H9 (cell line): ENCODE results near the gene DAB2IP. TPM values are rescaled to one million over a fixed set of nuclear protein-coding genes. Genes with fewer than 3 reads are reported as not detected.

Source experiments
- DNase-seq: peaks from one replicate; pipeline ENCODE4 v3.0.0-alpha.2; 2017
- H2AFZ ChIP-seq: one replicate; pipeline ENCODE4 v1.6.1; 2013; ENCODE audit warnings: mild to moderate bottlenecking, low read length, control low read depth, moderate library complexity
- H2AK5ac ChIP-seq: 2 replicates; pipeline ENCODE4 v1.6.1; 2013; ENCODE audit warnings: low read length, control low read depth, mixed read lengths; ENCODE audit not compliant: insufficient read length
- H2BK120ac ChIP-seq: one replicate; pipeline ENCODE4 v1.6.1; 2013; ENCODE audit warnings: low read depth, mild to moderate bottlenecking, low read length, control low read depth, inconsistent platforms; ENCODE audit not compliant: poor library complexity, severe bottlenecking
- H2BK12ac ChIP-seq: 2 replicates; pipeline ENCODE4 v1.6.1; 2013; ENCODE audit warnings: low read length, control low read depth, mixed read lengths, low read depth; ENCODE audit not compliant: insufficient read length
- H2BK15ac ChIP-seq: 2 replicates; pipeline ENCODE4 v1.6.1; 2013; ENCODE audit warnings: low read depth, low read length, control low read depth
- H2BK20ac ChIP-seq: one replicate; pipeline ENCODE4 v1.6.1; 2013; ENCODE audit warnings: low read depth, mild to moderate bottlenecking, low read length, control low read depth, inconsistent platforms; ENCODE audit not compliant: poor library complexity, severe bottlenecking
- H2BK5ac ChIP-seq: 2 replicates; pipeline ENCODE4 v1.6.1; 2013; ENCODE audit warnings: low read length, control low read depth, mixed read lengths; ENCODE audit not compliant: insufficient read length
- H3K14ac ChIP-seq: 2 replicates; pipeline ENCODE4 v1.6.1; 2013; ENCODE audit warnings: low read length, control low read depth; ENCODE audit not compliant: insufficient read depth
- H3K18ac ChIP-seq: 2 replicates; pipeline ENCODE4 v1.6.1; 2013; ENCODE audit warnings: low read depth, mild to moderate bottlenecking, mixed read lengths, low read length, control low read depth; ENCODE audit not compliant: insufficient read length
- H3K23ac ChIP-seq: 2 replicates; pipeline ENCODE4 v1.6.1; 2013; ENCODE audit warnings: low read length, control low read depth, mixed read lengths, low read depth; ENCODE audit not compliant: insufficient read length
- H3K23me2 ChIP-seq: 2 replicates; pipeline ENCODE4 v1.6.1; 2013; ENCODE audit warnings: low read depth, mild to moderate bottlenecking, mixed read lengths, low read length, control low read depth; ENCODE audit not compliant: insufficient read length, poor library complexity, severe bottlenecking
- H3K27ac ChIP-seq: 2 replicates; pipeline ENCODE4 v1.5.1; 2013; ENCODE audit warnings: low read length, control low read depth, mixed read lengths, low read depth; ENCODE audit not compliant: insufficient read length
- H3K27me3 ChIP-seq: 2 replicates; pipeline ENCODE4 v1.6.1; 2013; ENCODE audit warnings: low read length, control low read depth, inconsistent platforms; ENCODE audit not compliant: insufficient read depth
- H3K4ac ChIP-seq: 2 replicates; pipeline ENCODE4 v1.6.1; 2013; ENCODE audit warnings: low read depth, mild to moderate bottlenecking, control low read depth, inconsistent platforms, low read length, moderate library complexity
- H3K4me1 ChIP-seq: 2 replicates; pipeline ENCODE4 v1.6.1; 2013; ENCODE audit warnings: low read length, control low read depth, inconsistent platforms; ENCODE audit not compliant: insufficient read depth
- H3K4me2 ChIP-seq: 2 replicates; pipeline ENCODE4 v1.6.1; 2013; ENCODE audit warnings: low read length, control low read depth, mixed read lengths; ENCODE audit not compliant: insufficient read length, insufficient read depth
- H3K56ac ChIP-seq: 2 replicates; pipeline ENCODE4 v1.6.1; 2013; ENCODE audit warnings: low read depth, mild to moderate bottlenecking, mixed read lengths, low read length, control low read depth; ENCODE audit not compliant: insufficient read length
- H3K79me1 ChIP-seq: 2 replicates; pipeline ENCODE4 v1.6.1; 2013; ENCODE audit warnings: low read depth, mild to moderate bottlenecking, moderate library complexity, low read length, control low read depth, inconsistent platforms; ENCODE audit not compliant: insufficient read depth, poor library complexity, severe bottlenecking
- H3K79me2 ChIP-seq: 2 replicates; pipeline ENCODE4 v1.6.1; 2013; ENCODE audit warnings: low read length, control low read depth, inconsistent platforms; ENCODE audit not compliant: insufficient read depth
- H3K9ac ChIP-seq: 2 replicates; pipeline ENCODE4 v1.6.1; 2013; ENCODE audit warnings: low read length, control low read depth, mixed read lengths; ENCODE audit not compliant: insufficient read length; ENCODE audit errors: extremely low read depth
- H3K9me3 ChIP-seq: one replicate; pipeline ENCODE4 v1.6.1; 2013; ENCODE audit warnings: low read depth, low read length, inconsistent platforms; ENCODE audit not compliant: control insufficient read depth
- H3T11ph ChIP-seq: one replicate; pipeline ENCODE4 v1.6.1; 2013; ENCODE audit warnings: mild to moderate bottlenecking, low read length, control low read depth, inconsistent platforms
- H4K20me1 ChIP-seq: one replicate; pipeline ENCODE4 v1.6.1; 2013; ENCODE audit not compliant: control insufficient read depth, insufficient read length, insufficient read depth
- H4K5ac ChIP-seq: 2 replicates; pipeline ENCODE4 v1.6.1; 2013; ENCODE audit warnings: low read depth, mild to moderate bottlenecking, mixed read lengths, low read length, control low read depth; ENCODE audit not compliant: insufficient read length
- H4K8ac ChIP-seq: replicated peaks from 2 replicates; pipeline ENCODE4 v1.6.1; 2013; ENCODE audit warnings: low read length, control low read depth, mixed read lengths, low read depth; ENCODE audit not compliant: insufficient read length
- H4K91ac ChIP-seq: 2 replicates; pipeline ENCODE4 v1.6.1; 2013; ENCODE audit warnings: low read depth, mild to moderate bottlenecking, moderate library complexity, mixed read lengths, low read length, control low read depth; ENCODE audit not compliant: insufficient read length
- H3K27ac Mint-ChIP-seq, 3 experiments: 2 replicates in 2 of 3; 3 replicates in 1 of 3; pipeline ENCODE4 v1.8.0; 2020 to 2021; ENCODE audit warnings: mixed read lengths in 3 of 3, mild to moderate bottlenecking in 1 of 3, moderate library complexity in 1 of 3
- H3K27me3 Mint-ChIP-seq: 2 replicates; pipeline ENCODE4 v1.8.0; 2021; ENCODE audit warnings: low read depth, mild to moderate bottlenecking, moderate library complexity, mixed read lengths
- H3K36me3 Mint-ChIP-seq, 3 experiments: 2 replicates in 2 of 3; 3 replicates in 1 of 3; pipeline ENCODE4 v1.8.0; 2020 to 2021; ENCODE audit warnings: low read depth in 3 of 3, mixed read lengths in 3 of 3; ENCODE audit not compliant: insufficient read depth in 1 of 3
- H3K4me1 Mint-ChIP-seq, 2 experiments: 2 replicates each; pipeline ENCODE4 v1.8.0; 2020; ENCODE audit warnings: mixed read lengths in 2 of 2
- H3K4me3 Mint-ChIP-seq, 2 experiments: 2 replicates in 1 of 2; 3 replicates in 1 of 2; pipeline ENCODE4 v1.8.0; 2020 to 2021; ENCODE audit warnings: mild to moderate bottlenecking in 2 of 2, mixed read lengths in 2 of 2, moderate library complexity in 1 of 2
- H3K9me3 Mint-ChIP-seq, 2 experiments: 2 replicates in 1 of 2; 3 replicates in 1 of 2; pipeline ENCODE4 v1.8.0; 2020; ENCODE audit warnings: mild to moderate bottlenecking in 2 of 2, mixed read lengths in 2 of 2, moderate library complexity in 1 of 2
- CTCF ChIP-seq: fragments of 200-600 bp; sonication (generic); conservative IDR thresholded peaks from 3 replicates; pipeline ENCODE4 v1.8.0; 2021; ENCODE audit warnings: antibody characterized with exemption, mild to moderate bottlenecking
- WGBS: extraction: QIAGEN DNeasy Blood & Tissue Kit; methylation state at CpG from one replicate; pipeline ENCODE4 v1.1.7; 2013; ENCODE audit warnings: missing lambda C conversion rate, low lambda C conversion rate, mixed read lengths; ENCODE audit not compliant: insufficient read length; ENCODE audit errors: extremely low coverage; 5-methylcytosine and 5-hydroxymethylcytosine counted together
- total RNA-seq: library from RNA; stranded (reverse); gene quantifications from 2 replicates; pipeline ENCODE4 v1.2.1, GENCODE V29; 2021

The DAB2IP gene
- total RNA-seq, 1 experiment from 2014 or later: 22.6 TPM

GRCh38 chr9:121778252-121779225 is 127.1 kb downstream of the DAB2IP start:
- no CpG with 5 or more reads among the region's 4 CpGs for WGBS
- H3K27me3 ChIP-seq: no peaks in the 10 kb centered on the region

More at GRCh38 chr9:121778252-121779225, 127.1 kb downstream of the DAB2IP start:
- Histone ChIP-seq H4K5ac (no peak overlapping the region), H3K56ac (no peak overlapping the region), H4K91ac (no peak overlapping the region), H3K27ac (no peak overlapping the region), H3K23me2 (no peaks in the 10 kb centered on the region), H4K8ac (no peak overlapping the region), H2BK120ac (no peak overlapping the region), H3K9ac (no peak overlapping the region), H2BK5ac (no peak overlapping the region), H2BK15ac (no peak overlapping the region), H3K79me1 (no peaks in the 10 kb centered on the region), H4K20me1 (no peaks in the 10 kb centered on the region), H3K4me2 (no peak overlapping the region), H2AK5ac (no peak overlapping the region), H2BK12ac (no peak overlapping the region), H3K9me3 (no peaks in the 10 kb centered on the region), H3T11ph (no peak overlapping the region), H3K18ac (no peak overlapping the region), H2AFZ (no peak overlapping the region), H3K4ac (no peak overlapping the region), H2BK20ac (no peak overlapping the region), H3K4me1 (peaks cover 2% of the 10 kb centered on the region; the same call in 1 of the 2 replicates), H3K14ac (no peak overlapping the region), H3K79me2 (no peaks in the 10 kb centered on the region), H3K23ac (no peak overlapping the region)
- Mint-ChIP-seq H3K4me3 (no peak overlapping the region), H3K27ac (no peak overlapping the region), H3K4me1 (peaks cover 25% of the 10 kb centered on the region in 2 experiments), H3K9me3 (no peaks in the 10 kb centered on the region; a peak in 1 of 5 replicates), H3K27me3 (no peaks in the 10 kb centered on the region), H3K36me3 (peaks cover 43 to 79% (median 45%) of the 10 kb centered on the region in 3 experiments; a peak in 6 of 7 replicates)
- no peak for TF ChIP-seq CTCF
- no peak for DNase-seq
